ENCODE results near the gene ARHGAP6. TPM values are rescaled to one million over a fixed set of nuclear protein-coding genes. Genes with fewer than 3 reads are reported as not detected.

ARHGAP6 gene
- total RNA-seq, 1 experiment from 2014 or later: 0.07 TPM

GRCh38 chrX:11171956-11172355 lies 493.8 kb downstream of the ARHGAP6 start:
- Histone ChIP-seq H2AK5ac (ENCODE audit: insufficient read length, low read length) (no peak overlapping the region), H4K20me1 (ENCODE audit: control insufficient read depth, insufficient read depth, insufficient read length) (no peaks in the 10 kb centered on the region), H2BK20ac (ENCODE audit: low read depth, low read length, poor library complexity, severe bottlenecking) (no peak overlapping the region), H2BK5ac (ENCODE audit: insufficient read length, low read length) (no peak overlapping the region), H3K23me2 (ENCODE audit: insufficient read length, low read depth, low read length, poor library complexity, severe bottlenecking) (no peaks in the 10 kb centered on the region), H3K9ac (ENCODE audit: extremely low read depth, insufficient read length, low read length) (no peak overlapping the region), H3K27ac (ENCODE audit: insufficient read length, low read depth, low read length) (no peak overlapping the region), H3T11ph (ENCODE audit: low read length) (no peak overlapping the region), H2BK15ac (ENCODE audit: low read depth, low read length) (no peak overlapping the region), H3K56ac (ENCODE audit: insufficient read length, low read depth, low read length) (no peak overlapping the region), H3K79me2 (ENCODE audit: insufficient read depth, low read length) (no peaks in the 10 kb centered on the region), H3K27me3 (ENCODE audit: insufficient read depth, low read length) (no peaks in the 10 kb centered on the region), H3K14ac (ENCODE audit: insufficient read depth, low read length) (no peak overlapping the region), H3K9me3 (ENCODE audit: control insufficient read depth, low read depth, low read length) (no peaks in the 10 kb centered on the region), H4K91ac (ENCODE audit: insufficient read length, low read depth, low read length) (no peak overlapping the region), H3K4ac (ENCODE audit: low read depth, low read length) (no peak overlapping the region), H3K4me1 (ENCODE audit: insufficient read depth, low read length) (no peaks in the 10 kb centered on the region), H2BK120ac (ENCODE audit: low read depth, low read length, poor library complexity, severe bottlenecking) (no peak overlapping the region), H2BK12ac (ENCODE audit: insufficient read length, low read depth, low read length) (no peak overlapping the region), H3K79me1 (ENCODE audit: insufficient read depth, low read depth, low read length, poor library complexity, severe bottlenecking) (no peaks in the 10 kb centered on the region), H4K5ac (ENCODE audit: insufficient read length, low read depth, low read length) (no peak overlapping the region), H3K18ac (ENCODE audit: insufficient read length, low read depth, low read length) (no peak overlapping the region), H3K4me2 (ENCODE audit: insufficient read depth, insufficient read length, low read length) (no peak overlapping the region), H2AFZ (ENCODE audit: low read length) (no peak overlapping the region), H3K23ac (ENCODE audit: insufficient read length, low read depth, low read length) (no peak overlapping the region), H4K8ac (replicated peaks; ENCODE audit: insufficient read length, low read depth, low read length) (no peak overlapping the region)
- Mint-ChIP-seq H3K9me3 (peaks cover 63 to 64% of the 10 kb centered on the region in 2 experiments), H3K27me3 (ENCODE audit: low read depth) (no peaks in the 10 kb centered on the region), H3K4me1 (no peaks in the 10 kb centered on the region), H3K36me3 (ENCODE audit: insufficient read depth in 1 of 3, low read depth in 3 of 3) (no peaks in the 10 kb centered on the region), H3K27ac (no peak overlapping the region), H3K4me3 (no peak overlapping the region)
- TF ChIP-seq CTCF (conservative IDR thresholded peaks at IDR 0.05): no peak
- no peak for DNase-seq
- no CpG with 5 or more reads among the region's 4 CpGs for WGBS (ENCODE audit: extremely low coverage, insufficient read length, low lambda C conversion rate)

All from H9 (cell line).